PFSK-1 (cell line): ENCODE results near the gene CCDC51.

ENCODE experiments used
- FOXP2 ChIP-seq: optimal IDR thresholded peaks from 2 replicates; pipeline ENCODE3; 2011; ENCODE audit warnings: borderline replicate concordance, control low read depth, inconsistent platforms; ENCODE audit not compliant: insufficient read depth; ENCODE audit errors: extremely low read length, extremely low read depth
- POLR2AphosphoS5 ChIP-seq: IDR thresholded peaks from 2 replicates; pipeline ENCODE4 v1.6.1; 2012; ENCODE audit warnings: low read depth, mild to moderate bottlenecking, control low read depth, low read length, moderate library complexity
- REST ChIP-seq, 2 experiments: IDR thresholded peaks; 2 replicates each; pipeline versions ENCODE4 v1.6.1 to v1.8.0; 2011 to 2012; ENCODE audit warnings: low read depth in 2 of 2, low read length in 2 of 2, control low read depth in 1 of 2, inconsistent platforms in 1 of 2, mild to moderate bottlenecking in 1 of 2, moderate library complexity in 1 of 2; ENCODE audit not compliant: insufficient read depth in 1 of 2
- SIN3A ChIP-seq: IDR thresholded peaks from 2 replicates; pipeline ENCODE4 v1.6.1; 2012; ENCODE audit warnings: mild to moderate bottlenecking, low read length, moderate library complexity, borderline replicate concordance; ENCODE audit not compliant: insufficient read depth
- TAF1 ChIP-seq: IDR thresholded peaks from 2 replicates; pipeline ENCODE4 v1.6.1; 2012; ENCODE audit warnings: low read length, control low read depth, borderline replicate concordance; ENCODE audit not compliant: insufficient read depth

- TF ChIP-seq SIN3A (no peak), REST (IDR thresholded peaks at IDR 0.05; ENCODE audit: insufficient read depth in 1 of 2, low read depth in 2 of 2, low read length in 2 of 2) (no peak), POLR2AphosphoS5 (no peak), TAF1 (no peak), FOXP2 (no peak)
Measured at GRCh38 chr3:48451270-48451669, 11.4 kb upstream of the CCDC51 start.
